Measurements from ENCODE around the gene ADM2. TPM values are rescaled to one million over a fixed set of nuclear protein-coding genes. Genes with fewer than 3 reads are reported as not detected.

ADM2 gene
- total RNA-seq, 1 donor from 2014 or later = 3.7 TPM

- FAIRE-seq (no peak), DNase-seq (ENCODE audit: low read depth) (no peak)
Measured at GRCh38 chr22:50463188-50463900, 18.0 kb upstream of the ADM2 start.

GRCh38 chr22:50464451-50464850 is 16.9 kb upstream of the ADM2 start:
- Histone ChIP-seq H3K4me3 (ENCODE audit: low read depth, low read length) (no peak overlapping the region), H3K27me3 (ENCODE audit: control insufficient read depth, insufficient read depth, low read length) (no peaks in the 10 kb centered on the region), H3K36me3 (ENCODE audit: control insufficient read depth, insufficient read depth, low read length) (peaks cover 45% of the 10 kb centered on the region)
- FAIRE-seq (no peak), DNase-seq (ENCODE audit: low read depth) (no peak)
- no peak for TF ChIP-seq CTCF (IDR thresholded peaks at IDR 0.05; ENCODE audit: insufficient read depth, low read length, severe bottlenecking)

More at GRCh38 chr22:50463188-50463900, 18.0 kb upstream of the ADM2 start:
- no peak for TF ChIP-seq CTCF (IDR thresholded peaks at IDR 0.05; ENCODE audit: insufficient read depth, low read length, severe bottlenecking)
- Histone ChIP-seq H3K36me3 (ENCODE audit: control insufficient read depth, insufficient read depth, low read length) (peaks cover 53% of the 10 kb centered on the region), H3K27me3 (ENCODE audit: control insufficient read depth, insufficient read depth, low read length) (no peaks in the 10 kb centered on the region), H3K4me3 (ENCODE audit: low read depth, low read length) (no peak overlapping the region)

GRCh38 chr22:50465066-50465930 is 16.0 kb upstream of the ADM2 start:
- TF ChIP-seq CTCF (IDR thresholded peaks at IDR 0.05; ENCODE audit: insufficient read depth, low read length, severe bottlenecking) = no peak
- DNase-seq (ENCODE audit: low read depth) (no peak), FAIRE-seq (no peak)
- H3K4me3 ChIP-seq (ENCODE audit: low read depth, low read length) = no peak overlapping the region
- H3K27me3 ChIP-seq (ENCODE audit: control insufficient read depth, insufficient read depth, low read length) = no peaks in the 10 kb centered on the region
- peaks cover 39% of the 10 kb centered on the region for H3K36me3 ChIP-seq (ENCODE audit: control insufficient read depth, insufficient read depth, low read length)

- no peak for TF ChIP-seq CTCF (IDR thresholded peaks at IDR 0.05; ENCODE audit: insufficient read depth, low read length, severe bottlenecking)
- no peak for DNase-seq (ENCODE audit: low read depth)
- H3K4me3 ChIP-seq (ENCODE audit: low read depth, low read length) = no peak overlapping the region
- no peak for FAIRE-seq
- H3K36me3 ChIP-seq (ENCODE audit: control insufficient read depth, insufficient read depth, low read length) = peaks cover 32% of the 10 kb centered on the region
- H3K27me3 ChIP-seq (ENCODE audit: control insufficient read depth, insufficient read depth, low read length) = no peaks in the 10 kb centered on the region
Measured at GRCh38 chr22:50467341-50467740, 14.0 kb upstream of the ADM2 start.

- no peak for DNase-seq (ENCODE audit: low read depth)
- H3K27me3 ChIP-seq (ENCODE audit: control insufficient read depth, insufficient read depth, low read length) = no peaks in the 10 kb centered on the region
- FAIRE-seq = no peak
- no peak for TF ChIP-seq CTCF (IDR thresholded peaks at IDR 0.05; ENCODE audit: insufficient read depth, low read length, severe bottlenecking)
- no peak overlapping the region for H3K4me3 ChIP-seq (ENCODE audit: low read depth, low read length)
- H3K36me3 ChIP-seq (ENCODE audit: control insufficient read depth, insufficient read depth, low read length) = peaks cover 32% of the 10 kb centered on the region
Measured at GRCh38 chr22:50467773-50468440, 13.4 kb upstream of the ADM2 start.
